Measurements from ENCODE around the gene INMT. TPM values are rescaled to one million over a fixed set of nuclear protein-coding genes. Genes with fewer than 3 reads are reported as not detected.

INMT gene
- total RNA-seq, 1 donor from 2014 or later, result 3.4 TPM

DNA sequence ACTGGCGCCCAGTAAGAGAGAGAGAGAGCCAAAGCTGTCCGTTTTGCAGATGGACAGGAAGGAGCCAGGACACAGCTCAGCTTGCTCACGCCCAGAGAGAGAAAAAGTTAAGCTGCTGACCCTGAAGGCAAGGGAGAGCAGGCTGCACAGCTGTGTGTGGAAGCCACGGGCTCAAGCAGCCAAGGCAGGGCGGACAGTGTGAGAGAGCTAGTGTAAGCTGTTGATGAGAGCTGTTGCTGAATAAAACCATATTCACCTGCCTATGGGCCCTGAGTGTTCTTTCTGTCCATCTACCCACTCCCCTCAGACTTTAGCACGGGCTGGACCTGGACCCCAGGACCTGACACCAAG is 5.4 kb downstream of the INMT start:
- TF ChIP-seq, protein P1, sequence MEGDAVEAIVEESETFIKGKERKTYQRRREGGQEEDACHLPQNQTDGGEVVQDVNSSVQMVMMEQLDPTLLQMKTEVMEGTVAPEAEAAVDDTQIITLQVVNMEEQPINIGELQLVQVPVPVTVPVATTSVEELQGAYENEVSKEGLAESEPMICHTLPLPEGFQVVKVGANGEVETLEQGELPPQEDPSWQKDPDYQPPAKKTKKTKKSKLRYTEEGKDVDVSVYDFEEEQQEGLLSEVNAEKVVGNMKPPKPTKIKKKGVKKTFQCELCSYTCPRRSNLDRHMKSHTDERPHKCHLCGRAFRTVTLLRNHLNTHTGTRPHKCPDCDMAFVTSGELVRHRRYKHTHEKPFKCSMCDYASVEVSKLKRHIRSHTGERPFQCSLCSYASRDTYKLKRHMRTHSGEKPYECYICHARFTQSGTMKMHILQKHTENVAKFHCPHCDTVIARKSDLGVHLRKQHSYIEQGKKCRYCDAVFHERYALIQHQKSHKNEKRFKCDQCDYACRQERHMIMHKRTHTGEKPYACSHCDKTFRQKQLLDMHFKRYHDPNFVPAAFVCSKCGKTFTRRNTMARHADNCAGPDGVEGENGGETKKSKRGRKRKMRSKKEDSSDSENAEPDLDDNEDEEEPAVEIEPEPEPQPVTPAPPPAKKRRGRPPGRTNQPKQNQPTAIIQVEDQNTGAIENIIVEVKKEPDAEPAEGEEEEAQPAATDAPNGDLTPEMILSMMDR (IDR thresholded peaks at IDR 0.05; ENCODE audit: unreplicated experiment), result no peak

DNA sequence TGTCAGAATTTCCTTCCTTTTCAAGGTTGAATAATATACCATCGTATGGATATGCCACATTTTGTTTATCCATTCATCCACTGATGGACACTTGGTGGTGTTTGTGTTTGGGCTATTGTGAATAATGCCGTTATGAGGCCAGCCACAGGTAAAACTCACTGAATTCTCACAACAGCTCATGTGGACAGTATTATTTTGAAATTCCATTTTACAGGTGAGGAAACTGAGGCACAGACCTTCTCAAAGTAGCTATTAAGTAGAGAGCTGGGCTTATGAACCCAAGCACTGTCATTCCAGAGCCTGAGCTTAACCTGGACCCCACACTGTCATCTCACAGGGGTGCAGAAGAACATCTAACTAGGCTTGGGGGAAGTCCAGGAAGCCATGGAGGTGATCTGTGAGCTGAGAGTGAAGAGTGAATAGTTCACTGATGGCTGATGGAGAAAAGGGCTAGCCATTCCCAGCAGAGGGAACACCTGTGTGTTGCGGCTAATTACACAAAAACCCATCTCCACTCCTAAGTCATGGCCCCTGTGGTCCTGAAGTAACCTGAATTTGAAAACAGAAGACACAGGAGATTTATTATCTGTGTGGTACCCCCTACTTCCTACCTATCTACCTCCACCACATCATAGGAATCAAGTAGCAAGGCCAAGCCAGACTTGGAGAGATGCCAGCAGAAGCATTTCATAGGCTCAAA is 8.7 kb downstream of the INMT start:
- DNase-seq (ENCODE audit: low spot score in 2 of 2, unreplicated experiment in 2 of 2), result no peak
- TF ChIP-seq, protein P1 (IDR thresholded peaks at IDR 0.05; ENCODE audit: unreplicated experiment), result no peak
- H3K27ac Mint-ChIP-seq, result no peak overlapping the region
- H3K9me3 Mint-ChIP-seq, result peaks cover 5% of the 10 kb centered on the region
- peaks cover 36% of the 10 kb centered on the region for H3K4me1 Mint-ChIP-seq
- no peaks in the 10 kb centered on the region for H3K27me3 Mint-ChIP-seq (ENCODE audit: low read depth)
- H3K4me3 Mint-ChIP-seq, result no peak overlapping the region
- no peaks in the 10 kb centered on the region for H3K36me3 Mint-ChIP-seq

More for the DNA sequence above, 5.4 kb downstream of the INMT start:
- Mint-ChIP-seq H3K4me3 (no peak overlapping the region), H3K27me3 (ENCODE audit: low read depth) (no peaks in the 10 kb centered on the region), H3K9me3 (peaks cover 4% of the 10 kb centered on the region), H3K36me3 (no peaks in the 10 kb centered on the region), H3K4me1 (peaks cover 19% of the 10 kb centered on the region), H3K27ac (no peak overlapping the region)
- no peak for DNase-seq (ENCODE audit: low spot score in 2 of 2, unreplicated experiment in 2 of 2)

DNA sequence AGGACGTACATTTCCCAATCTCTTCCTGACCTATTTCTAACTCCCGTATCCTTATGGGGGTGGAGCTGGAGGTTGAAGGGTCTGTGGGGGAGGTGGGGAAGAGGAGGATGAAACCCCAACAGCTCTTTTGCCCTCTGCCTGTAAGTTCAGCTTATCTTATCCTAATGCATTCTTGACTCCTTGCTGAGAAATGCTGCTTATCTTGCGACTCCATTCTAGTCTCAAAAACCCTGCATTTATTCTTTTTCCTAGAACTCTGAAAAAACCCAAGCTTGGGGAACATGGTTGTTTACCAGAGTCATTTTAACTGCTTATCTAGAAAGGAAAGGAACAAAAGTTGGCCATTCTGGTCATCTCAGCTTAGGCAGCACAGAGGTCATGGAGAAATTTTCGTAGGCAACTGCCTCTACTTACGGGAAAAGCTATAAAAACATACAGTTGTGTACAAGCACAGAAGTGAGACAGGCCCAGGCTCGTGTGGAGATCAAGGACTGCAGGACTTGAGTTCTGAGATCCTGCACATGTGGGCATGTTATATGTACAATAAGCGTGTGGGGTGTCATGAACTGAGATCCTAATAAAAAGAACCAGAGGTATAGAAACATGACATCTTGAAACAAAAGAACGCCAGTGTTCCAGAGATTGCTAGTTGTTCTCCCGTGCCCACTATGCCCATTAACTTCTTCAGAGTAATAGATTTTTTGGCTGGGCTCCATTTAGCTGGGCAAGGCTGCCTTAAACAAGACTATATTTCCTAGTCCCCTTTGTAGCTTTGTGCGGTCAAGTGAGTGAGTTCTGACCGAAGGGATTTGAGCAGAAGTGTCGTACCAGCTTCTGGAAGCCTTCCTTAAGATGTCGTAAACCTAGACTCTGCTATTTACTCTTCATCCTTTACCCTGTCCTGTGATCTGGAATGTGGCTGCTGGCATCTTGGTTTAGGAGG is 9.6 kb downstream of the INMT start:
- DNase-seq (ENCODE audit: low spot score in 2 of 2, unreplicated experiment in 2 of 2), result no peak
- no peak overlapping the region for H3K4me3 Mint-ChIP-seq

DNA sequence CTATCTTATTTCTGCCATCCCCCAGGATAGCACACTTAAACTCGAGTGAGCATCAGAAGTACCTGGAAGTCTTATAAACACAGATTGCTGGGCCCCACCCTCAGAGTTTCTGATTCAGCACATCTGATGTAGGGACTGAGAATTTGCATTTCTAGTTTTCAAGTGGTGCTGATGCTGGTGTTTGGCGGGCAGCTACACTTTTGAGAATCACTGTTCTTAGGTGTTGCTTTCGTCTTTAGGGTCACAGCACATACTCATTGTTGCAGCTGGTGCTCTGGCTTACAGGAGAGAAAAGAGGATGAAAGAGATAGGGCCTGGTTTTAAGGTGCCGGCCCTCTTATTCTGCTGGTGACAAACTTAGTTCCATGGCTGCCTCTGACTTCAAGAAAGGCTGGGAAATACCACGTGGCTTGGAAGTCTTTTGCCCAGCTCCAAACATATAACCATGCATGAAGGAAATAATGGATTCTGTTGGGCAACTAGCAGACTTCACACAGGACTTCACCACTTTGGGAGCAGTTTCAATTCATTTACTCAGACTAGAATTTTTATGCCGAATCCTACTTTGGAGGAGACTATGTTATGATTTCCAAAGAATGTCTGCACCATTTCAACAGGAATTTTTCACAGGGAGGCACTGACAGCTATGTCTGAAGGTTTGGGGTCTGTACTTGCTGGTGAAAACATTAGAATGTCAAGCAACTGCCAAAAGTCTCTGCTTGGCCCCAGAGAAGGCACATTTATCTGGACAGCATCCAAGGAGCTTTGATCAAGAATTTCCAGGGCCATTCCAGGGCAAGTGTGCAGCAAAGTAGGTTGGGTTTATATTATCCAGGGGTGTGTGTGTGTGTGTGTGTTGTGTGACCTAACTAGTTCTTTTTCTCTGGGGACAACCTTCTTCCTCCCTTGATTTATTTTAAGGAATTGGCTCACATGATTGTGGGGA is 12.4 kb downstream of the INMT start:
- no peaks in the 10 kb centered on the region for H3K36me3 Mint-ChIP-seq
- H3K4me3 Mint-ChIP-seq, result no peak overlapping the region
- DNase-seq (ENCODE audit: low spot score in 2 of 2, unreplicated experiment in 2 of 2), result no peak
- H3K27ac Mint-ChIP-seq, result peak overlapping the region; percentile 88
- TF ChIP-seq, protein P1 (IDR thresholded peaks at IDR 0.05; ENCODE audit: unreplicated experiment), result no peak
- no peaks in the 10 kb centered on the region for H3K27me3 Mint-ChIP-seq (ENCODE audit: low read depth)
- H3K9me3 Mint-ChIP-seq, result peaks cover 5% of the 10 kb centered on the region
- H3K4me1 Mint-ChIP-seq, result peaks cover 41% of the 10 kb centered on the region

More for the DNA sequence above, 9.6 kb downstream of the INMT start:
- Mint-ChIP-seq H3K36me3 (no peaks in the 10 kb centered on the region), H3K27me3 (ENCODE audit: low read depth) (no peaks in the 10 kb centered on the region), H3K4me1 (peaks cover 36% of the 10 kb centered on the region), H3K27ac (peak overlapping the region; percentile 68), H3K9me3 (peaks cover 5% of the 10 kb centered on the region)
- TF ChIP-seq, protein P1 (IDR thresholded peaks at IDR 0.05; ENCODE audit: unreplicated experiment), result no peak

DNA sequence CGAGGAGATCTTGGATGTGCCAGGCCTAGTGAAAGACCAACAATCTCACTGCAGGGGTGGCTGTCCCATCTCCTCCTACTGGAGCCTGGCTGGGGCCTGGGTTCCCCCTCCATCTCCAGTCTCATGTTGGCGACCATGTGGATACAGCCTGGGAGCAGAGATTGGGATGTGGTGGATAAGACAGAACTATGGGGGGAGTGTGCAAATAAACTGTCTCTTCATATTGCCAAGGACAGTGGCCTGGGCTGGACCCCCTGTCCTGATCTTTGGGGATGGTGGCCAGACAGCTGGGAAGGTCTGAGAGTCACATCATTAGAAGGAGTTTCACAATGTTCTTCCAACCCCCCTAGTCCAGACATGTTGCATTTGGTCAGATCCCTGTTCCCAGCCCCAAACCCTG is 13.5 kb downstream of the INMT start:
- Mint-ChIP-seq H3K4me3 (no peak overlapping the region), H3K27ac (peak overlapping the region; percentile 64), H3K27me3 (ENCODE audit: low read depth) (no peaks in the 10 kb centered on the region), H3K4me1 (peaks cover 43% of the 10 kb centered on the region), H3K36me3 (no peaks in the 10 kb centered on the region), H3K9me3 (peaks cover 5% of the 10 kb centered on the region)
- TF ChIP-seq, protein P1 (IDR thresholded peaks at IDR 0.05; ENCODE audit: unreplicated experiment), result no peak
- DNase-seq (ENCODE audit: low spot score in 2 of 2, unreplicated experiment in 2 of 2), result no peak
